ENCODE measurements around the gene CCDC83.
"Not testable (repeated sequence)": the region's sequence is repeated elsewhere in the genome, so short reads cannot be mapped to it uniquely, and the experiment has no call there.

The CCDC83 gene

DNA sequence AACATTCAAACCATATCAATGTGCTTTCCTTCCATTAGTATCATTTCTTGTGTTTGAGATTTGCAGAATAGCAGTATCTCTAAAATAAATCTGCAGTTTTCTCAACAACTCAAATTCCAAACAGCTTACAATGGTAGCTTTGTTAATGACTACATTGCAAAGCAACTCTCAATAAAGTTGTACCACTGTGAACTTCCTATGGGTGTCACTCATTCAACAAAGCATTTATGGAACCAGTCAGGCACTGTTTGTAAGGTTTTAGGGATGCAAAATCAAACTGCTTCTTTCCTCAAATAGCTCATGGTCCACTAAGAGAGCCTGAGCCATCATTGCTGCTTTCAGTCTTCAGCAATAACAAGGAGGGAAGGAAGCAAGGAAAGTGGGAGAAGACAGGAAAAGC is 91.0 kb downstream of the CCDC83 start:
- DNase-seq, result no peak

- DNase-seq, result no peak
Observed at GRCh38 chr11:85947431-85948272, 92.5 kb downstream of the CCDC83 start.

DNA sequence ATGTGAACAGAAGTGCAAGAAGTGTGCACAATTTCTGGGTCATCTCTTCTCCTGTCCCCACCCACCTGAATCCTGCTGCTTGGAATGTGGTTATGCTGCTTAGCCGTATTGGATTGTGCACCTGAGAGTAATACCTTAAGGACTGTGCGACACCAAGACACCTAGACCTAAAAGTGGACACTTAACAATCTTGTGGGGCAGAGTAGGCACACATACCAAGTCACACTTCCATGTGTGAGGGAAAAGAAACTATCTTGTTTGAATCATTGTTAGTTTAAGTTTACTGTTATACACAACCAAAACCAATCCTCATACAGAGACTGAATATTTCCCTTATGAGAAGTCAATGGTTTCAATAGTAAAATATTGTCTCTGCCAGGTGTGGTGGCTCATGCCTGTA is 93.7 kb downstream of the CCDC83 start:
- no peak for DNase-seq

GRCh38 chr11:85949798-85950197 is 94.6 kb downstream of the CCDC83 start:
- DNase-seq, result no peak

- no peak for DNase-seq
Observed at GRCh38 chr11:85950317-85951048, 95.3 kb downstream of the CCDC83 start.

DNA sequence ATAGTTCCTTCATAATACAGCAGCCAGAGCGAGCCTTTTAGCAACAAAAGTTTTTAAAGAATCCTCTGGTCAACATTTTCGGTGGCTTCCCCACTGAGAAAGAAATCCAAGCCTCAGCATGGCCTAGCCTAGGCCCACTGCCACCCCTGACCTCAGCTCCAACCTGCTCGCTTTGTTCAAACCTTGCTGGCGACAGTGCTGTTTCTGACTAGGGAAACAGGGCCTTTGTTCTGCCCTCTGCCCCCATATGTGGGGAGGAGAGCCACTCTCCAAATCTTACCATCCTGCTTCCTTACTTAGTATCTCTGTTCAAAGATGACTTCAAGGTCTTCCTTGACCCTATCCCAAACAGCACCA is 95.8 kb downstream of the CCDC83 start:
- DNase-seq, result no peak

GRCh38 chr11:85951428-85952107 is 96.4 kb downstream of the CCDC83 start:
- no peak for DNase-seq

- DNase-seq, result not testable (repeated sequence)
Observed at GRCh38 chr11:85952108-85952485, 96.9 kb downstream of the CCDC83 start.

DNA sequence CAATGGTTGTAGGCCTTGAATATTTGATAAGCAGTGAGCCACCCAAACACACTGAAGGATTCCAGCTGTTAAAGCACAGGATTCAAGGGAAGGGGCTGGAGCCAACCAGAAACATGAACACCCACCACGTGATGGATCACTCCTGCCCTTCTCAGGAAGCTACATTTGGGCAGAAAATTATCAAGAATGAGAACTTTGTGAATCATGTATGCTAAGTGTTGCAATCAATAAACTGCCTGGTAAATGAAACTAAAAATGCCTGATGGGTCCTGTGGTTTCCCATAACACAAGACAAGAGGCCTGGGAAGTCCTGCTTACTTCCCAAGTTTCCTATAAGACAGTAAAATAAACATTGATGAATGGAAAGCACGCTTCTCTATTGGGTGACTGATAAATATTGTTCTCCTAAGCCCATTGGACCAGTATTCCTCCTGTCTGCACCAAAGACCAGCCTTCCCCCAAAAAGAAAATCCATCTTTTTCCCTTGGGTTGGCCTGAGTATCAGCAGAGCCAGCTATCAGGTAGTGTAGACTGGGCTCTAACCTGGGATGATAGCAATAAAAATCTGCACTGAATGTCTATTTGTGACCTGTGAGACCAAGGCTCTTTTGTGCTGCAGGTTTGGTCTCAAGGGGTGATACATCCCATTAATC is 98.4 kb downstream of the CCDC83 start:
- DNase-seq, result no peak

GRCh38 chr11:85955531-85955930 is 100.3 kb downstream of the CCDC83 start:
- no peak for DNase-seq

DNA sequence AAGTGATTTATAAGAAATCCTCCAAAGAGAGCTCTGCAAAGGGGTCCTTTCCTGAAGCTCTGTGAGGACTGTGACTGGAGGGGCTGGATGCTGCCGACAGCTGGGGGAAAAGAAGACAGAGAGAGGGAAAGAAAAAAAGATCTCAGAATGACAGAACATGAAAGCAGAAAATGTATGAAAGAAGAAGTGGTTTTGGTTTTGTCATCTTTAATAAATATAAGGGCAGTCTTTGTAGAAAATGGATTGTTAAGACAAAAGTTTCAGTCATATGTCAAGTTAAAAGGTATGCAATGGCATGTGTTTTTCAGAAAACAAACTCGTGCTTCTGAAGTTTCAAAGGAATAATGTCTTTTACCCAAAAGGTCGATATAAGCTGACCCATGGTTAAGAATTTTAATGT is 105.5 kb downstream of the CCDC83 start:
- no peak for DNase-seq

GRCh38 chr11:85961130-85961529 is 105.9 kb downstream of the CCDC83 start:
- DNase-seq, result no peak

- DNase-seq, result no peak
Observed at GRCh38 chr11:85961930-85962363, 106.8 kb downstream of the CCDC83 start.

DNA sequence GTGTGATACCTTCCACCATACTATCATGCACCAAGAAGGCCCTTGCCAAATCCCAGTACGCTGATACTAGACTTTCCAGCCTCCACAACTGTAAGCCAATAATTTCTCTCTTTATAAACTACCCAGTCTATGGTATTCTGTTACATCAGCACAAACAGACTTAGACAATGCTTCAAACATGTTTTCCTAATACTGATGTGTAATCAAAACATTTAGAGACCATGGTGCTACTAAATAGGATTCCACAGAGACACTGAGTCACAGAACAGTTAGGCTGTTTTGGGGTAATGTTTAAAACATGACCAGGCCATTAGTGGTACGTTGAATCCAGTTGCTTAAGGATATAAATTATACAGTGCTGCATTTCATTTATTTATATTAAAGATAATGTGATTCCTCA is 110.0 kb downstream of the CCDC83 start:
- DNase-seq, result no peak

- DNase-seq, result no peak
Observed at GRCh38 chr11:85967457-85967856, 112.3 kb downstream of the CCDC83 start.

Data from activated CD4-positive, alpha-beta T cell treated with anti-CD3 and anti-CD28 coated beads, Interleukin-2, amount 50 U/mL, for 1 hour (primary cell).